Midbrain (tissue), 1 donor: ENCODE results near the gene PAMR1.
A peak's percentile ranks its signal among the peaks of the same experiment; 100 is the strongest.

Source experiments
- DNase-seq: peaks from one replicate; lab custom pipeline; 2025; lab: John Stamatoyannopoulos, UW

PAMR1 gene

GRCh38 chr11:35398881-35399280 is 126.5 kb downstream of the PAMR1 start:
- DNase-seq, result no peak

- DNase-seq, result no peak
These were observed 130.5 kb downstream of the PAMR1 start for GRCh38 chr11:35394941-35395340.

- no peak for DNase-seq
These were observed 132.3 kb downstream of the PAMR1 start for GRCh38 chr11:35393098-35393497.

- DNase-seq, result peak; percentile 78
These were observed 133.3 kb downstream of the PAMR1 start for GRCh38 chr11:35391922-35392688.

- no peak for DNase-seq
These were observed 134.4 kb downstream of the PAMR1 start for GRCh38 chr11:35390737-35391682.

DNA sequence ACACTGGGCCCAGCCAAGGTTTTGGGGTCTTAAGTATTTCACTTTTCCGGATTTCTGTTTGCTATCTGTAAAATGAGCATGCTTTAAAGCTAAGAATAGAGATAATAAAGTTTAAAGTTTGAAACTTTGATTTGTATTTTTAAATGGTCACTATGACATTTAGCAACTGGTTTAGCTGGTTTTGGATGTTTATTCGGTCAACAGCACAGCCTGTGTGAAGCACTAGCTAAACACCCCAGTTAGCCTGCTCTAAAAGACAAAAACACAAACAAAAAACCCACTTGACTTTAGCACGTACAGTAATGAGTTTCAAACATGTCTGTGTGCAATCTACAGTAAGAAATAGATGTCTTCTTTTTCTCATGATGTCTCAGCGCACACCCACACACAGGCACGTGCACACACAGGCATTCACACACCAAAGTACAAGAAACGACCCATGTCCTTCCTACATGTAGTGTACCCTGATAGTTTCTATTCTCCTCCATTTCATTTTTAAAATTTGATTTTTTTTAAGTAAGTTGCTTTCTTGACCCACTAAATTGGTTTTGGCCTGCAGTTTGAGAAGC is 135.4 kb downstream of the PAMR1 start:
- DNase-seq, result no peak

DNA sequence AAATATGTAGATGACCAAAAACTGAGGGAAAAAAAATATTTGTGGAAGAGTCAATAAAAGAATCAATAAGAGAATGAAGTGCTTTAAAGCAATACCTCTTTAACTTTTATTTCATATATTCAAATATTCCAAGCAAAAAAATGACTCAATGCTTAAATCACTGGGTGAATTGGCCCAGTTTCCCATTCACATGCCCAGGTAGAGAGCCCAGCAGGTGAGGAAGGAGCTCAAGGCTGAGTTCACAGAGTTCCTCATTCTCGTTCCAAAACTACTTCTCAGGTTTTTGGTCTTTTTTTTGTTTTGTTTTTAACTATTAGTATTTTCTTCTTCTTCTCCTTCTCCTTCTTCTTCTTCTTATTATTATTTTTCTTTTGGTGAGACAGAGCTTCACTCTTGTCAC is 136.3 kb downstream of the PAMR1 start:
- no peak for DNase-seq

DNA sequence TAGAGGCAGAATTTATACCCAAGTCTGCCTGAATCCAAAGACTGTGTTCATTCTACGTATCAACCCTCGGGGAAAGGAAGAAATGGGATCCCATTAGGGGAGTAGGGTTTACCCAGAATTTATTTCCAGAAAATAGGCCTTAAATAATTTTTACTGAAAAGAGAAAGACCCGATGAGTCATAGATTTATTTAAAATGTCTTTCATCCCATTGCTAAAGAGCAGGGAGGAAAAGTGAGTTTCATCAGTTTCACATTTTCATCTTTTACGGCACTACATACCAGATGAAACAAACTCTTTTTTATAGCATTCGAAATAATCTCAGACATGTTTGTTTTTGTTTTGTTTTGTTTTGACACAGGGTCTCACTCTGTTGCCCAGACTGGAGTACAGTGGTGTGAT is 137.4 kb downstream of the PAMR1 start:
- DNase-seq, result no peak

DNA sequence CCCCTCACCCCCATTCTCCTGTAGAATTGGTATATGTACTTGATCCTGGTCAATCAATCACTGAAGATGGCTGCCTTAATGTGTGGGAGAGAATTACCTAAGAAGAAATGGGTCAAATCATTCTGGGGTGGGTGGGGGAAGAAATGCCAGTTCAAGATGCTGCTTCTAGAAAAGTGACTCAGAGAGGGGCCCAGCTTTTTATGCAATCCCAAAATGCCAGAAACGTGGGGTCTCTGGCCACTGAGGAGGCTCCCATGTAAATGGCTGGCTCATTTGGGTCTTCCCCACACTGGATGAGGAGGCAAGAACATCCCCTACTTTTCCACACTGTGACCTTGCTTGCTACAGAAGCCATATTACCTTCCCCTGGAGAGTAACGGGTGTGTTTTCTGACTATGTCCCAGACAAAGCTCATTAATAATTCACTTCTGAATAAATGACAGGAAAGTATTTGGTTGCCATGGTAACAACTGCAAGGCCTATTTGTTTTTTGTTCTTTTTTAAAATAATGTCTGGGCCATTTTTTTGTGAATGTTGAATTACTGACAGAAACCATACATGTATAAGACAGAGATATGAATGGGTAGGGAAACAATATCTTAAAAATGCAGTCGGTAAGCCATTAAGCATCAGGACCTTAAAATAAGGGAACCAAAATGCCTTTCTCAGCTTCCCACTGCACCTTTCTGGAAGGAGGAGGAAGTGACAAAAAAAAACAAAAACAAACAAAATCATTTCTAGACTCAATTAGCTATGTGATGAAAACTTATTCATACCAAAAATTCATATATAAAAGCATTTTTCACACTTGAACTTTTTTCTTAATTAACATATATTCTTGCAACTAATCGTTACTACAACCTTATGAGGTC is 138.1 kb downstream of the PAMR1 start:
- no peak for DNase-seq

- no peak for DNase-seq
These were observed 141.5 kb downstream of the PAMR1 start for GRCh38 chr11:35383953-35384352.
